ENCODE results near the gene P2RY11.
A peak's percentile ranks its signal among the peaks of the same experiment; 100 is the strongest.

Gene P2RY11

DNA sequence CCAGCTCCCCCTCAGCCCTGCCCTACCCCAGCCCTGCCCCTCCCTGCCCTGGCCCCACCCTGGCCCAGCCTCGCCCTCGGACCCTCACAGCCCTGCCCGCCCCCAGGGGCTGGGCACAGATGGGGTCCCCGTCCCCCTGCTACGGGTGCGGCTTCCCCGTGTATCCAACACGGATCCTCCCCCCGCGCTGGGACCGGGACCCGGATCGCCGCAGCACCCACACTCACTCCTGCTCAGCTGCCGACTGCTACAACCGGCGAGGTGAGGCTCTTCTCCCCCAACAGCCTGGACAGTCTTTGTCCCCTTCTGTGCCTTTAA is 20.2 kb upstream of the P2RY11 start:
- no peak overlapping the region for H3K14ac ChIP-seq (ENCODE audit: low read length)
- no peak overlapping the region for H2AK5ac ChIP-seq (ENCODE audit: low read depth, low read length)

GRCh38 chr19:10091895-10092641 is 19.4 kb upstream of the P2RY11 start:
- H3K9ac ChIP-seq (ENCODE audit: low read depth, low read length, poor library complexity): no peak overlapping the region
- WGBS, 2 donors (ENCODE audit: extremely low coverage in 2 of 2, insufficient read length in 2 of 2, insufficient replicate concordance in 1 of 2): no CpG with 5 or more reads among the region's 13 CpGs
- peak overlapping the region; percentile 58 for H2AK5ac ChIP-seq (ENCODE audit: low read depth, low read length)
- peaks cover 0 to 30% (median 0%) of the 10 kb centered on the region in 3 experiments for H3K27me3 ChIP-seq (ENCODE audit: control insufficient read depth in 3 of 3, insufficient read depth in 3 of 3, low read depth in 1 of 3, low read length in 3 of 3)
- peak overlapping the region; percentile 6 for H2BK5ac ChIP-seq (ENCODE audit: low read length)
- no peak overlapping the region for H4K8ac ChIP-seq (ENCODE audit: low read depth, low read length)
- peak overlapping the region; percentile 29 for H3K4ac ChIP-seq (ENCODE audit: low read length)
- no peak overlapping the region for H4K91ac ChIP-seq (ENCODE audit: low read depth, low read length, poor library complexity)
- no peak overlapping the region for H2BK12ac ChIP-seq (ENCODE audit: low read length)
- H2BK120ac ChIP-seq (ENCODE audit: low read depth, low read length): peak overlapping the region; percentile 68
- no peak overlapping the region for H3K18ac ChIP-seq (ENCODE audit: low read length)
- no peak overlapping the region for H3K4me2 ChIP-seq (ENCODE audit: insufficient read depth, low read length, poor library complexity, severe bottlenecking)
- no peak overlapping the region for H3K14ac ChIP-seq (ENCODE audit: low read length)
- no peaks in the 10 kb centered on the region for H3K79me1 ChIP-seq (ENCODE audit: low read depth, low read length)
- peaks cover 5 to 7% of the 10 kb centered on the region in 2 donors for H3K9me3 ChIP-seq (replicated peaks in 1 of 2; ENCODE audit: control insufficient read depth in 2 of 2, insufficient read depth in 1 of 2, low read depth in 1 of 2, low read length in 2 of 2)
- H2BK15ac ChIP-seq (ENCODE audit: low read length): peak overlapping the region; percentile 15
- DNase-seq (ENCODE audit: low spot score): no peak
- no peaks in the 10 kb centered on the region for H3K36me3 ChIP-seq (replicated peaks in 1 of 2; ENCODE audit: control insufficient read depth in 2 of 2, insufficient read depth in 2 of 2, low read length in 2 of 2)
- H2AFZ ChIP-seq (ENCODE audit: low read length): no peak overlapping the region
- no peak overlapping the region for H3K4me3 ChIP-seq (ENCODE audit: low read length in 2 of 2)
- H3K4me1 ChIP-seq (ENCODE audit: control insufficient read depth in 2 of 2, insufficient read depth in 1 of 2, low read depth in 1 of 2, low read length in 2 of 2): peaks cover 0 to 3% of the 10 kb centered on the region in 2 donors
- H3K23ac ChIP-seq (ENCODE audit: low read depth, low read length, poor library complexity): peak overlapping the region; percentile 69
- H3K27ac ChIP-seq (replicated peaks; ENCODE audit: low read length): no peak overlapping the region

More for the DNA sequence above, 20.2 kb upstream of the P2RY11 start:
- H2AFZ ChIP-seq (ENCODE audit: low read length): no peak overlapping the region
- no peak overlapping the region for H4K8ac ChIP-seq (ENCODE audit: low read depth, low read length)
- no peak for DNase-seq (ENCODE audit: low spot score)
- no peak overlapping the region for H3K23ac ChIP-seq (ENCODE audit: low read depth, low read length, poor library complexity)
- peak overlapping the region; percentile 15 for H2BK15ac ChIP-seq (ENCODE audit: low read length)
- H4K91ac ChIP-seq (ENCODE audit: low read depth, low read length, poor library complexity): no peak overlapping the region
- H2BK12ac ChIP-seq (ENCODE audit: low read length): no peak overlapping the region
- H3K4ac ChIP-seq (ENCODE audit: low read length): no peak overlapping the region
- H3K27ac ChIP-seq (replicated peaks; ENCODE audit: low read length): no peak overlapping the region
- H3K4me2 ChIP-seq (ENCODE audit: insufficient read depth, low read length, poor library complexity, severe bottlenecking): no peak overlapping the region
- peaks cover 0 to 1% of the 10 kb centered on the region in 2 donors for H3K4me1 ChIP-seq (ENCODE audit: control insufficient read depth in 2 of 2, insufficient read depth in 1 of 2, low read depth in 1 of 2, low read length in 2 of 2)
- H2BK120ac ChIP-seq (ENCODE audit: low read depth, low read length): no peak overlapping the region
- H3K9me3 ChIP-seq (replicated peaks in 1 of 2; ENCODE audit: control insufficient read depth in 2 of 2, insufficient read depth in 1 of 2, low read depth in 1 of 2, low read length in 2 of 2): peaks cover 5 to 7% of the 10 kb centered on the region in 2 donors
- peak overlapping the region; percentile 55 for H3K18ac ChIP-seq (ENCODE audit: low read length)
- H3K9ac ChIP-seq (ENCODE audit: low read depth, low read length, poor library complexity): no peak overlapping the region
- no peak overlapping the region for H3K4me3 ChIP-seq (ENCODE audit: low read length in 2 of 2)
- WGBS, 2 donors (ENCODE audit: extremely low coverage in 2 of 2, insufficient read length in 2 of 2, insufficient replicate concordance in 1 of 2): no CpG with 5 or more reads among the region's 17 CpGs
- no peak overlapping the region for H2BK5ac ChIP-seq (ENCODE audit: low read length)
- no peaks in the 10 kb centered on the region for H3K36me3 ChIP-seq (replicated peaks in 1 of 2; ENCODE audit: control insufficient read depth in 2 of 2, insufficient read depth in 2 of 2, low read length in 2 of 2)
- H3K79me1 ChIP-seq (ENCODE audit: low read depth, low read length): no peaks in the 10 kb centered on the region
- H3K27me3 ChIP-seq (ENCODE audit: control insufficient read depth in 3 of 3, insufficient read depth in 3 of 3, low read depth in 1 of 3, low read length in 3 of 3): peaks cover 0 to 30% (median 4%) of the 10 kb centered on the region in 3 experiments

DNA sequence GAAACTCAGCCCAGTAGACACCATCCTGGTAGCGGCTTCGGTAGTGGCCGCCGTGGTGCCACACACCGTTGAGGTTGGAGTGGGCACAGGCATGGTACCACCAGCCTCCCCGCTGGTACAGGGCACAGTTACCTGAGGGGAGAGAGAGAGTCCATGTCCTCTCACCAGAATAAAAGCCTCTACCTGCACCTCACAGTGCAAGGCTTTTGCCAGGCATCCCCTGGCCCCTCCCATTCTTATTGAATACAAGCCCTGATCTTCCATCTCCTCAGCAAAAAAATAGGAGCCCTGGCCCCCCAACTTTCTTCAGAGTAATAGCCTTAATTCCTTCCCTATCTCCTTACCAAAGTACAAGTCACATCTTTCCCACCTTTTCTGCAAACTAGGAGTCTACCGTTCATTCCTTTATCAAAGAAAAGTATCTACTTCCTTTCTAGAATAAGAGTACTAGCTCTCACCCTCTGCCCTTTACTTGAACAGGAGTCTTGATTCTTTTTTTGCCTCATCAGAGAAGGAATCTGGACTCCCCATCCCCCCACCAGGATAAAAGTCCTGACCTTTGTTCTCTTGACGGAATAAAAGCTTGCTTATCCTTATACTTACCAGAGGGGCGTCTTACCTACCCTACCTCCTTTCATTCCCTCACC is 18.7 kb upstream of the P2RY11 start:
- no peak overlapping the region for H2AFZ ChIP-seq (ENCODE audit: low read length)
- no peak overlapping the region for H3K27ac ChIP-seq (replicated peaks; ENCODE audit: low read length)
- H3K27me3 ChIP-seq (ENCODE audit: control insufficient read depth in 3 of 3, insufficient read depth in 3 of 3, low read depth in 1 of 3, low read length in 3 of 3): peaks cover 0 to 24% (median 0%) of the 10 kb centered on the region in 3 experiments
- H3K4me1 ChIP-seq (ENCODE audit: control insufficient read depth in 2 of 2, insufficient read depth in 1 of 2, low read depth in 1 of 2, low read length in 2 of 2): peaks cover 0 to 3% of the 10 kb centered on the region in 2 donors
- H3K4me3 ChIP-seq (ENCODE audit: low read length in 2 of 2): no peak overlapping the region
- H3K4me2 ChIP-seq (ENCODE audit: insufficient read depth, low read length, poor library complexity, severe bottlenecking): no peak overlapping the region
- peak overlapping the region; percentile 69 for H3K23ac ChIP-seq (ENCODE audit: low read depth, low read length, poor library complexity)
- no peak overlapping the region for H2BK15ac ChIP-seq (ENCODE audit: low read length)
- H2AK5ac ChIP-seq (ENCODE audit: low read depth, low read length): peak overlapping the region; percentile 58
- no peak overlapping the region for H3K14ac ChIP-seq (ENCODE audit: low read length)
- no peak overlapping the region for H4K91ac ChIP-seq (ENCODE audit: low read depth, low read length, poor library complexity)
- H3K4ac ChIP-seq (ENCODE audit: low read length): peak overlapping the region; percentile 29
- WGBS, 2 donors (ENCODE audit: extremely low coverage in 2 of 2, insufficient read length in 2 of 2, insufficient replicate concordance in 1 of 2): no CpG with 5 or more reads among the region's 9 CpGs
- H3K9ac ChIP-seq (ENCODE audit: low read depth, low read length, poor library complexity): no peak overlapping the region
- peak overlapping the region; percentile 68 for H2BK120ac ChIP-seq (ENCODE audit: low read depth, low read length)
- no peak for DNase-seq (ENCODE audit: low spot score)
- no peak overlapping the region for H2BK12ac ChIP-seq (ENCODE audit: low read length)
- H3K79me1 ChIP-seq (ENCODE audit: low read depth, low read length): no peaks in the 10 kb centered on the region
- no peaks in the 10 kb centered on the region for H3K36me3 ChIP-seq (replicated peaks in 1 of 2; ENCODE audit: control insufficient read depth in 2 of 2, insufficient read depth in 2 of 2, low read length in 2 of 2)
- peaks cover 5 to 7% of the 10 kb centered on the region in 2 donors for H3K9me3 ChIP-seq (replicated peaks in 1 of 2; ENCODE audit: control insufficient read depth in 2 of 2, insufficient read depth in 1 of 2, low read depth in 1 of 2, low read length in 2 of 2)
- no peak overlapping the region for H2BK5ac ChIP-seq (ENCODE audit: low read length)
- H3K18ac ChIP-seq (ENCODE audit: low read length): no peak overlapping the region
- no peak overlapping the region for H4K8ac ChIP-seq (ENCODE audit: low read depth, low read length)
